Neural cell (in vitro differentiated cells): Measurements from ENCODE around the gene DDX1. TPM values are rescaled to one million over a fixed set of nuclear protein-coding genes. Genes with fewer than 3 reads are reported as not detected.

ENCODE experiments used
- H2AFZ ChIP-seq: fragments of 200-600, 300-800 bp; sonication (generic), shearing (Covaris generic); 2 replicates; pipeline ENCODE4 v1.6.0; 2014; ENCODE audit warnings: low read depth, mild to moderate bottlenecking, antibody characterized with exemption, low read length, moderate library complexity
- H3F3A ChIP-seq: fragments of 200-600 bp; shearing (Covaris generic); 2 replicates; pipeline ENCODE4 v1.6.1; 2016; ENCODE audit warnings: mild to moderate bottlenecking, moderate library complexity, mixed read lengths, antibody characterized with exemption, low read length; ENCODE audit not compliant: insufficient read depth, poor library complexity, severe bottlenecking
- H3K27ac ChIP-seq: fragments of 200-600, 300-800 bp; sonication (generic), shearing (Covaris generic); 2 replicates; pipeline ENCODE4 v1.5.1; 2014; ENCODE audit warnings: mild to moderate bottlenecking, low read length, moderate library complexity
- H3K27me3 ChIP-seq: fragments of 300-800, 200-600 bp; sonication (generic), shearing (Covaris generic); 2 replicates; pipeline ENCODE4 v1.6.0; 2014; ENCODE audit warnings: mild to moderate bottlenecking, low read depth, low read length, moderate library complexity; ENCODE audit not compliant: insufficient read depth
- H3K36me3 ChIP-seq: fragments of 300-800, 200-600 bp; sonication (generic), shearing (Covaris generic); 2 replicates; pipeline ENCODE4 v1.5.1; 2014; ENCODE audit warnings: mild to moderate bottlenecking, antibody characterized with exemption, low read length, moderate library complexity; ENCODE audit not compliant: insufficient read depth
- H3K4me2 ChIP-seq: fragments of 300-800, 200-600 bp; sonication (generic), shearing (Covaris generic); 2 replicates; pipeline ENCODE4 v1.6.0; 2014; ENCODE audit warnings: mild to moderate bottlenecking, low read length
- H3K4me3 ChIP-seq: fragments of 300-800, 200-600 bp; sonication (generic), shearing (Covaris generic); 2 replicates; pipeline ENCODE4 v1.5.1; 2014; ENCODE audit warnings: mild to moderate bottlenecking, low read length, moderate library complexity
- H3K79me2 ChIP-seq: fragments of 200-600 bp; shearing (Covaris generic); replicated peaks from 2 replicates; pipeline ENCODE4 v1.6.0; 2014; ENCODE audit warnings: mild to moderate bottlenecking, low read length, moderate library complexity; ENCODE audit not compliant: insufficient read depth
- H3K9ac ChIP-seq: fragments of 300-800, 200-600 bp; sonication (generic), shearing (Covaris generic); 2 replicates; pipeline ENCODE4 v1.6.1; 2016; ENCODE audit warnings: mild to moderate bottlenecking, low read length, mixed read lengths
- H3K9me2 ChIP-seq: fragments of 200-600 bp; shearing (Covaris generic); 2 replicates; pipeline ENCODE4 v1.6.1; 2016; ENCODE audit warnings: mild to moderate bottlenecking, low read length, mixed read lengths; ENCODE audit not compliant: insufficient read depth
- H3K9me3 ChIP-seq: fragments of 200-600, 300-800 bp; sonication (generic), shearing (Covaris generic); 2 replicates; pipeline ENCODE4 v1.6.1; 2016; ENCODE audit warnings: mild to moderate bottlenecking, mixed run types, low read length, moderate library complexity, mixed read lengths
- H4K20me1 ChIP-seq: fragments of 200-600 bp; shearing (Covaris generic); 2 replicates; pipeline ENCODE4 v1.6.1; 2016; ENCODE audit warnings: mild to moderate bottlenecking, mixed run types; ENCODE audit not compliant: insufficient read depth
- CTCF ChIP-seq: fragments of 450-650 bp; IDR thresholded peaks from 2 replicates; pipeline ENCODE4 v1.5.1; 2014; ENCODE audit warnings: antibody characterized with exemption, mild to moderate bottlenecking, moderate library complexity; ENCODE audit not compliant: poor library complexity, severe bottlenecking
- EP300 ChIP-seq: fragments of 450-650 bp; conservative IDR thresholded peaks from 2 replicates; pipeline ENCODE4 v1.6.1; 2014; ENCODE audit warnings: antibody characterized with exemption, mild to moderate bottlenecking, moderate library complexity; ENCODE audit not compliant: poor library complexity, severe bottlenecking
- EZH2 ChIP-seq: fragments of 200-600, 300-800 bp; shearing (Covaris generic), sonication (generic); IDR thresholded peaks from 2 replicates; pipeline ENCODE4 v1.6.1; 2014; ENCODE audit warnings: antibody characterized with exemption, low read length, borderline replicate concordance, mild to moderate bottlenecking; ENCODE audit not compliant: insufficient read depth, poor library complexity, severe bottlenecking
- MXI1 ChIP-seq: fragments of 450-650 bp; conservative IDR thresholded peaks from 2 replicates; pipeline ENCODE4 v1.6.1; 2014; ENCODE audit warnings: antibody characterized with exemption, mild to moderate bottlenecking; ENCODE audit not compliant: poor library complexity, severe bottlenecking
- POLR2AphosphoS5 ChIP-seq: IDR thresholded peaks from 2 replicates; pipeline ENCODE4 v1.6.1; 2012
- RAD21 ChIP-seq: fragments of 450-650 bp; conservative IDR thresholded peaks from 2 replicates; pipeline ENCODE4 v1.6.1; 2014; ENCODE audit warnings: antibody characterized with exemption, mild to moderate bottlenecking, moderate library complexity
- REST ChIP-seq: IDR thresholded peaks from 2 replicates; pipeline ENCODE4 v1.6.1; 2012; ENCODE audit warnings: borderline replicate concordance
- SMC3 ChIP-seq: fragments of 450-650 bp; conservative IDR thresholded peaks from 2 replicates; pipeline ENCODE4 v1.6.1; 2014; ENCODE audit warnings: antibody characterized with exemption, mild to moderate bottlenecking, moderate library complexity; ENCODE audit not compliant: poor library complexity
- TAF1 ChIP-seq: IDR thresholded peaks from 2 replicates; pipeline ENCODE4 v1.6.1; 2012; ENCODE audit warnings: low read depth
- polyA plus RNA-seq: library from polyadenylated mRNA; depleted of rRNA; stranded (reverse); fragments of >200 nt; gene quantifications from 2 replicates; pipeline ENCODE4 v1.2.3, GENCODE V29; 2014

The DDX1 gene
- polyA plus RNA-seq, 1 donor from 2014 or later: 159 TPM

- Histone ChIP-seq H3K9me3 (no peaks in the 10 kb centered on the region), H3K27ac (no peak overlapping the region), H3K79me2 (no peaks in the 10 kb centered on the region), H3K4me2 (no peak overlapping the region), H2AFZ (no peak overlapping the region), H3K4me3 (no peak overlapping the region), H3K36me3 (no peaks in the 10 kb centered on the region), H3K9ac (no peak overlapping the region), H3F3A (no peaks in the 10 kb centered on the region), H3K27me3 (no peaks in the 10 kb centered on the region), H4K20me1 (no peaks in the 10 kb centered on the region), H3K9me2 (no peaks in the 10 kb centered on the region)
- TF ChIP-seq SMC3: no peak
- no peak for TF ChIP-seq EP300
- no peak for TF ChIP-seq TAF1
- TF ChIP-seq POLR2AphosphoS5: no peak
- TF ChIP-seq EZH2: no peak
- TF ChIP-seq RAD21: no peak
- no peak for TF ChIP-seq MXI1
- TF ChIP-seq REST: no peak
- TF ChIP-seq CTCF: no peak
Observed at GRCh38 chr2:15584316-15584715, 7.4 kb upstream of the DDX1 start.

GRCh38 chr2:15584767-15585469 is 6.8 kb upstream of the DDX1 start:
- H3K36me3 ChIP-seq: no peaks in the 10 kb centered on the region
- TF ChIP-seq EP300: no peak
- no peak for TF ChIP-seq CTCF
- TF ChIP-seq EZH2: no peak
- TF ChIP-seq RAD21: no peak
- no peak for TF ChIP-seq TAF1
- TF ChIP-seq REST: no peak
- no peak for TF ChIP-seq MXI1
- no peak for TF ChIP-seq POLR2AphosphoS5
- no peak for TF ChIP-seq SMC3
- no peaks in the 10 kb centered on the region for H4K20me1 ChIP-seq
- no peaks in the 10 kb centered on the region for H3K9me2 ChIP-seq
- H3K27me3 ChIP-seq: no peaks in the 10 kb centered on the region
- H3K9ac ChIP-seq: no peak overlapping the region
- H3K79me2 ChIP-seq: no peaks in the 10 kb centered on the region
- no peak overlapping the region for H3K27ac ChIP-seq
- H2AFZ ChIP-seq: no peak overlapping the region
- H3F3A ChIP-seq: no peaks in the 10 kb centered on the region
- H3K4me3 ChIP-seq: no peak overlapping the region
- no peak overlapping the region for H3K4me2 ChIP-seq
- no peaks in the 10 kb centered on the region for H3K9me3 ChIP-seq
